ENCODE data around the gene PTPRT.

DNA sequence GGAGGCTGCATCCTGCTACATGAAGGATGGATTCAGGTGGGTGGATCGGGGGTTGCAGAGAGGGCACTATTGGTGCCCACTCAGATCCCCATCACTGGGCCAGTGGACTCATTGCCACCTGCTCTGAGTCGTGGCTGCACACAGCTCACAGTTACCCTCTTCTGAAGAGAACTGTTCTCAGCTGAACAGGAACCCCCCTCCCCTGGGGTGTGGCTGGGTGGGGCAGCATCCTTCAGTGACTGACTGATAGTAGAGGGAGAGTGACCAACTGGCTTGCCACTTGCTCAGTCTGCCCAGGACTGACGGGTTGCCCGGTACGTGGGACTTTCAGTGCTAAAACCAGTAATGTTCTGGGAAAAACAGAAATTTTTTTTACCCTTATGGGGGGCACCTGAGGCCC, 1077.5 kb downstream of the PTPRT start:
- TF ChIP-seq NFIC (IDR thresholded peaks at IDR 0.05) (no peak), TAF1 (IDR thresholded peaks at IDR 0.05; ENCODE audit: low read depth) (no peak), EP300 (IDR thresholded peaks at IDR 0.05; ENCODE audit: borderline replicate concordance) (no peak), EGR1 (IDR thresholded peaks at IDR 0.05) (no peak), TCF12 (IDR thresholded peaks at IDR 0.05; ENCODE audit: low read depth) (no peak), RAD21 (IDR thresholded peaks at IDR 0.05; ENCODE audit: low read depth) (no peak), CREB1 (IDR thresholded peaks at IDR 0.05; ENCODE audit: low read depth) (no peak), YY1 (IDR thresholded peaks at IDR 0.05; ENCODE audit: low read depth) (no peak), FOXM1 (IDR thresholded peaks at IDR 0.05; ENCODE audit: borderline replicate concordance, low read depth) (no peak)
- TF ChIP-seq, protein P1, sequence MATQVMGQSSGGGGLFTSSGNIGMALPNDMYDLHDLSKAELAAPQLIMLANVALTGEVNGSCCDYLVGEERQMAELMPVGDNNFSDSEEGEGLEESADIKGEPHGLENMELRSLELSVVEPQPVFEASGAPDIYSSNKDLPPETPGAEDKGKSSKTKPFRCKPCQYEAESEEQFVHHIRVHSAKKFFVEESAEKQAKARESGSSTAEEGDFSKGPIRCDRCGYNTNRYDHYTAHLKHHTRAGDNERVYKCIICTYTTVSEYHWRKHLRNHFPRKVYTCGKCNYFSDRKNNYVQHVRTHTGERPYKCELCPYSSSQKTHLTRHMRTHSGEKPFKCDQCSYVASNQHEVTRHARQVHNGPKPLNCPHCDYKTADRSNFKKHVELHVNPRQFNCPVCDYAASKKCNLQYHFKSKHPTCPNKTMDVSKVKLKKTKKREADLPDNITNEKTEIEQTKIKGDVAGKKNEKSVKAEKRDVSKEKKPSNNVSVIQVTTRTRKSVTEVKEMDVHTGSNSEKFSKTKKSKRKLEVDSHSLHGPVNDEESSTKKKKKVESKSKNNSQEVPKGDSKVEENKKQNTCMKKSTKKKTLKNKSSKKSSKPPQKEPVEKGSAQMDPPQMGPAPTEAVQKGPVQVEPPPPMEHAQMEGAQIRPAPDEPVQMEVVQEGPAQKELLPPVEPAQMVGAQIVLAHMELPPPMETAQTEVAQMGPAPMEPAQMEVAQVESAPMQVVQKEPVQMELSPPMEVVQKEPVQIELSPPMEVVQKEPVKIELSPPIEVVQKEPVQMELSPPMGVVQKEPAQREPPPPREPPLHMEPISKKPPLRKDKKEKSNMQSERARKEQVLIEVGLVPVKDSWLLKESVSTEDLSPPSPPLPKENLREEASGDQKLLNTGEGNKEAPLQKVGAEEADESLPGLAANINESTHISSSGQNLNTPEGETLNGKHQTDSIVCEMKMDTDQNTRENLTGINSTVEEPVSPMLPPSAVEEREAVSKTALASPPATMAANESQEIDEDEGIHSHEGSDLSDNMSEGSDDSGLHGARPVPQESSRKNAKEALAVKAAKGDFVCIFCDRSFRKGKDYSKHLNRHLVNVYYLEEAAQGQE (IDR thresholded peaks at IDR 0.05; ENCODE audit: low read depth), result no peak
- TF ChIP-seq, protein P2, sequence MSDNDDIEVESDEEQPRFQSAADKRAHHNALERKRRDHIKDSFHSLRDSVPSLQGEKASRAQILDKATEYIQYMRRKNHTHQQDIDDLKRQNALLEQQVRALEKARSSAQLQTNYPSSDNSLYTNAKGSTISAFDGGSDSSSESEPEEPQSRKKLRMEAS (IDR thresholded peaks at IDR 0.05), result no peak

All from Ishikawa (cell line).